ENCODE data around the gene CENPP.

Gene CENPP

GRCh38 chr9:92664394-92665152, 338.8 kb downstream of the CENPP start:
- no peak for DNase-seq

- DNase-seq = no peak
These were observed 340.1 kb downstream of the CENPP start for GRCh38 chr9:92665836-92666235.

GRCh38 chr9:92666236-92666635, 340.5 kb downstream of the CENPP start:
- DNase-seq = no peak

GRCh38 chr9:92666912-92667532, 341.3 kb downstream of the CENPP start:
- no peak for DNase-seq

GRCh38 chr9:92668746-92669526, 343.2 kb downstream of the CENPP start:
- DNase-seq = no peak

- DNase-seq = no peak
These were observed 343.8 kb downstream of the CENPP start for GRCh38 chr9:92669527-92669889.

Data from NCI-H510A treated with DMSO at 0.1 percent for 48 hours (cell line).